Fibroblast of peridontal ligament (primary cell): ENCODE data around the gene DTNA.
A peak's percentile ranks its signal among the peaks of the same experiment; 100 is the strongest.

Source experiments
- DNase-seq: peaks from one replicate; pipeline ENCODE4 v3.0.0-alpha.2; 2010; ENCODE audit errors: extremely low read depth

The DTNA gene

DNA sequence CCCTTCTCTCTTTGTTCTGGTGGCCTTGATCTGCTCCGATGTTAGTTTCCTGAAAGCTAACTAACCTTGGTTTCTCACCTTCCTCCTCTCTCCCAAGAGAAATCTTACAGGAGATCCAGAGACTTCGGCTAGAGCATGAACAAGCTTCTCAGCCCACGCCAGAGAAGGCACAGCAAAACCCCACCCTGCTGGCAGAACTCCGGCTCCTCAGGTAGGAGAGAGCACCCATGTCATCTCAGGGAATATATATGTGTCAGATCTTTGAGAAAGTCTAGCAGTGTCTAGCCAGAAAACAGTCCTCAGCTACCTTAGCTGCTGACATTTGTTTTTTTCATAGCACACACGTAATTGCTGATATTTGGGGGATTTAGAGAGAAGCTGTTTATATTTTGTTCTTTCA lies 148.1 kb downstream of the DTNA start:
- no peak for DNase-seq

GRCh38 chr18:34859496-34859895 lies 149.4 kb downstream of the DTNA start:
- DNase-seq = no peak

DNA sequence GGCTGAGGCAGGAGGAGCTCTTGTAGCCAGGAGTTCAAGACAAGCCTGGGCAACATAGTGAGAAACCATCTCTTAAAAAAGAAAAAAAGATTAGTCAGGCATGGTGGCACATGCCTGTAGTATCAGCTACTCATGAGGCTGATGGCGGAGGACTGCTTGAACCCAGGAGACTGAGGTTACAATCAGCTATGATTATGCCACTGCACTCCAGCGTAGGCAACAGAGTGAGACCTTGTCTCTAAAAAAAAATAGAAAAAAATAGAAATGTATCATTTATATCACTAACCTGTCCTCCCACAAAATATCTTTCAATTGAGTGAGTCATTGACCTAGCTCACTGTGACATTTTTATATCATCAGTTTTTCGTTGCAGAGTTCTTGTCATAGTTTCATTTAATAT lies 152.5 kb downstream of the DTNA start:
- no peak for DNase-seq

- no peak for DNase-seq
Observed at GRCh38 chr18:34863702-34864101, 153.6 kb downstream of the DTNA start.

- DNase-seq = no peak
Observed at GRCh38 chr18:34864836-34865497, 154.9 kb downstream of the DTNA start.

DNA sequence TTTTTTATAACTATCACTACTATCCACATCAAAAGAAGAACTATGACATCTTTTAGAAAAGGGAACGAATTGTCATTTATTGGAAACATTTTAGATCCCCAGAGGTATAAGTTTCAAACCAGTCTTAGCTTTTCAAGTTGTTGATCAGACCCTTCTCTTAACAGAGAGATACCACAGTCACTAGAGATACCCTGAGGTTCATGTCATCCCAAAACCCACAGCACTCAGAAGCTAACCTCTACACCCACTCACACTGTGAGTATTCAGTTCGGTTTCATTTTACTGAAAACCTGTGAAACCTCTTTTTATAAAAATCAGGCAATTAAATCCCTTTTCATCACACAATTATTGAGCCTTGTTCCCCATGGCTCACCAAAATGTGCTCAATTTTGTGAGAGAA lies 156.2 kb downstream of the DTNA start:
- no peak for DNase-seq

DNA sequence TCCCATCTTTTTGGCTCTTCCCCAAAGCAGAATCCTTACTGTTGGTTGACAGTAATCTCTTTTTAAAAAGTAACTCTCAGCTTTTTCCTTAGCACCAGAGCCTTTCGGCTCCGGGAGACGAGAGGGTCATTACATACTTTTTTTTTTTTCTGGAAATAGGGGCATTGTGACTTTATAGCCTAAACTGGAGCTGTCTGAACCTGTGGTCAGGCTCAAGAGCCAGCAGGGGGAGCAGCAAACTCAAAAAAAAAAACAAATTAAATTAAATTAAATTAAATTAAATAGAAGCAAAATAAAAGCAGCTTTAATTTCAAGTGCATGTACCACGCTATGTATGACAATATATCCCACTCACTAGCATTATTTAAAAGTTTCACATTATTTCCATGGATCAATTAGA lies 156.6 kb downstream of the DTNA start:
- DNase-seq = peak; percentile 47

- peak; percentile 62 for DNase-seq
Observed at GRCh38 chr18:34867520-34867919, 157.4 kb downstream of the DTNA start.

DNA sequence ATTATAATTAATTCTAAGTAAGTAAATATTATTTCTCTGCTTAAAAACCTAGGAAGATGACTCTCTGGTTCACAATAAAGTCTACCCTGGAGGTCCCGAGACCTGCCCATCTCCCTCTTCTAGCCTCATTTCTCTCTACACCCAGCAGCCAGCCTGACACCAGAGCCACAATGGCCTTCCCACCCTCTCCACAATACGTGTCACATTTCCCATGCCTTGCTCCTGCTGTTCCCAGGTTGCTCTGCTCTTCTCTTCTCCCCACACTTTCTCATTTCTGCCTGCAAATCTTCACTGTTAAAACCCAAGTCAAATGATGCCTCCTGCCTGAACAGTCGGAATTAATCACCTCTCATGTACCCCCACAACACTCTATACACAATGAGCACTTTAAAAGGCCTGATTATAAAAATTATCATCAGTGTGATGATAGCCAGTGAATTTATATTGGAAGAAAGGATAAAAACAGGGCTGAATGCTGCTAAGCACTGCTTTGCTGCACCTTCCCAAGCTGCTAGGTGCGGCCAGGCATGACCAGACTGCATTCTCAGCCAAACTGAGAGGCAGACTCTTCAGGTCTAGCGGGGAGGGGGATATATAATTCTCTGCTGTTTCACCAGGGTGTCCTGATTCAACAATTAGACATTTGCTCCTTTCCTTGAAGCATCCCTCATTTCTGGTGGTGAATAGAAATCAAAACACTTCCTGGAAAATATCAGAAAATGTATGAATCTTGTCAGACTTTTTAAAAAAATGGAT lies 160.6 kb downstream of the DTNA start:
- DNase-seq = no peak

- DNase-seq = no peak
Observed at GRCh38 chr18:34871435-34871834, 161.3 kb downstream of the DTNA start.

DNA sequence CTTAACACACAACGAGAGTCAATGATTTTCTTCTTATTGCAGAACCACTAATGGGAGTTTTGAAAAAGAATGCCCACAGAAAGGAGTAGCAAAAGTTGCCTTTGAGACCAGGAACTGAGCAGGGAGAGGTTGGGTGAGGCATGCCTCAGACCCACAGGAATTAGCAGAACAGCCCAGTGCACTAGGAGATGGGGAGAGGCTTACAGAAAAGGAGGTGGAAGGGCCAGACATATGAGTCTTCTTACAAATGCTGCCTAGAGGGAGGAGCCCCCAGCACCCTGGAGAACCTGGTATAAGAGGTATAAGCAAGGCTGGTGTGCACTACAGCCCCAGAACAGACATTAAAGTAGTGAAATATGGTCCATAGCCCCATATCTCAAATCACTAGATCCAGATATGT lies 162.0 kb downstream of the DTNA start:
- DNase-seq = no peak

DNA sequence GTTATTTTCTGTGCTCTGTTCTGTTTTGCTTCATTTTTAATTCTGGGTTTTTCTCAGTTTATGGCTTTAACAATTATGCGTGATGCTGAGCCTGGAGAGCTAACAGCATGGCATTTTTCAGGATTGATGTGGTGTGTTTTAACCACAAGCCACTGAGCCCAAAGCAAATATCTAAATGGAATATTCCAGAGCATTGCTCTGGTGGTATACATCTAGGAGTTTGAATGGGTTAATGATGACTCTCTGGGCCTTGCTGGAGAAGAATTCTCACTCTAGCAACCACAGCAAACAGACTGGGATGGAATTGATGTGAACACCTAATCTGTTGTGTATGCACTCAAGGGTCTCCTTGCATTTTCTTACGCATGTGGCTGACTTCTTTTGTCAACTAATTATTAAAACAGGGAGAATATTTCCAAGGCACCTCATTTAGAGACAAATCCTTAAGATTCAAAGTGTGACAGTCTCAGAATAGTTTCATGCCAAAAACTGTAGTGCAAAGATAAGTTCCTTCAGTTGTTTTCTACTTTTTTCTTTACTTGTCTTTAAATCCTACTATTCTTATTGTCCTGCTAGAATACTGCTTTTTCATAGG lies 164.0 kb downstream of the DTNA start:
- no peak for DNase-seq

DNA sequence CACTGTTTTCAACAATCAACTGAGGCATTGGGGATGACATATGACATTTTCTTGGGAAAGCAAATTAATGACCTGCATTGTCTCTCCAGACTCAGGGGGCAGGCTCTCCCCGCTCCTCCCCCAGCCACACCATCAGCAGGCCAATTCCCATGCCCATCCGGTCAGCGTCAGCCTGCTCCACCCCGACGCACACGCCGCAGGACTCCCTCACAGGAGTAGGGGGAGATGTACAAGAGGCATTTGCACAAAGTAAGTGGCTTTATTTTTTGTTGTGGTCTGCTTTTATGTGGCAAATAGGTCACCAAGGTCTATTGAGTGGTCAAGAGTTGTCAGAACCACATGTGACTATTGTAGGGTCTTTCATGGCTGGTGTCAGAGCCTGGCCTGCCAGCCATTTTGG lies 165.1 kb downstream of the DTNA start:
- no peak for DNase-seq

- DNase-seq = peak; percentile 72
Observed at GRCh38 chr18:34880403-34880802, 170.3 kb downstream of the DTNA start.

DNA sequence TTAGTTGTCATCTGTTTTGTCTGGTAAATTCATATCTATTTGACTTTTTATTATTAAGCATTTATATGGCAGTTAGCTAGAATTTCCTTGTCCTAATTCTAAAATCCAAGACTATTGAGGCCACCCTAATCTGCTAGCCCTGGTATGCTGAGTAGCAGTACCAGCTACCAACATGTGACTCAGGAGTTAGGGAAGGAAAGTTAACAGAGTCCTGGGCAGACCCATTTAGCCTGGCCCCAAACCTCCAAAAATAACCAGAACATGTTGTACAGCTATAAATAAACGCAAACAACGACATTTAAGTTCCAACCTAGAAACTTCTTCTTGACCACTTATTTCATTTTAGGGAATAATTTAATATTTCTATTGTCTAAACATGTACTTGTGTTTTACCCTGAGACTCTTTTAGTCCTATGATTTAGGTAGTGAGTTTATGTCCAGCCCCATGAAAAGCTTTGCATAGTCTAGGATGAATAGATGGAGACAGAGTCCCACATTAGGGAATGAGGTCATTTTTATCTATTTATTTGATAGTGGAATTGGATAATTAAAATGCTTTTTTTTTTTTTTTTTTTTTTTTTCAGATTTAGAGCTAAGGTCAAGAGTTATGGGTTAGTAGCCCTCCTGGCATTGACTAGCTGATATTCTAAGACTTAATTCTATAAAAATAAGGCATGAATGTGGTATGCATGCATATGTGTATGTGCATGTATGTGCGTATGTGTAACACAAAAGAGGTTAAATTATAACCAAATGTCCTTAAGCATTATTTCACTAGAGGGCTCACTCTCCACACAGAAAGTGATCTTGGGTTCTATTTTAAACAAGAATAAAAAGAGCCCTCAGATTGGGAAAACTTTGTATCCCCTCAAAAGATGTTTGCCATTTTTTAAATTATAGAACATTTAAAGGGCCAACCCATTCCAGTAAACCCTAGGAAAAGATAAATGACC lies 171.1 kb downstream of the DTNA start:
- peak; percentile 67 for DNase-seq

DNA sequence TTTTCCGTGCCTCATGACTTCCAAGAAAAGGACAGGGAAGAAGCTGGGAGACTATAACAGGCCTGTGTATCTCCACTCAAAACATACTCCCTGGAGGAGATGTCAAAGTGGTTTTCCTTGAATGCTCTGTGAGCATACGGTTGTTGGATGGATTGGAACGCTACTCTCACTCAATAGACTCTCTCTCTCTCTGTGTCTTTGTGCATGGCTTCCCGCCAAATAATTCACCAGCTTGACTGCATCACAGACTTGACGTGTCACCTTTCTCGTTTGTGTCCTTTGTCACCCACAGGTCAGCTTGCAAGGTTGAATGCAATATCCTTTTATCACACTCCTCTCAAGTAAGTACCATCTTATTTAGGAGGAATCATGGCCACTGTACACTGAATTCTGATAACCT lies 174.3 kb downstream of the DTNA start:
- no peak for DNase-seq

- DNase-seq = no peak
Observed at GRCh38 chr18:34886177-34886576, 176.1 kb downstream of the DTNA start.

- DNase-seq = no peak
Observed at GRCh38 chr18:34887881-34888580, 177.9 kb downstream of the DTNA start.

- no peak for DNase-seq
Observed at GRCh38 chr18:34890486-34891085, 180.5 kb downstream of the DTNA start.

DNA sequence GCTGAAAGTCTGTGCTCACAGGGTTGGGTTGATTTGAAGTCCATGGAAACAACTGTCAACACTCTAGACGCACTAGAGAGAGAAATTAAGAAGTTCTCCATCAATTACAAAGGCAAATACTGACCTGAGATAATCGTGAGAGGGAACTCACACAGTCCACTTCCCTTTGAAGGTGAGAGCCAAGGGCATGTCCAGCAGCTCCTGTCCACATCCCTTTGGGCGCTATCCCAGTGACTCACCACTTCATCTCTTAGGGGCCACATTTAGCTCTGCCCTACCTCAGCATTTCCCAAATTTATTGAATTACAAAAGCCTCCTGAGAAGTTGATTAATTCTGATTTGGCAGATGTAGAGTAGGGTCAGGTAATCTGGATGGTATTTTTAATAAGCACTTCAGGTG lies 182.3 kb downstream of the DTNA start:
- DNase-seq = no peak

- no peak for DNase-seq
Observed at GRCh38 chr18:34893239-34893638, 183.1 kb downstream of the DTNA start.
